GM21390 (cell line): ENCODE data around the gene TBC1D5.
"Not testable (repeated sequence)": the region's sequence is repeated elsewhere in the genome, so short reads cannot be mapped to it uniquely, and the experiment has no call there.

Experiments
- ATAC-seq: cut with Tn5 transposase; IDR thresholded peaks from one replicate; pipeline ENCODE4 v1.9.1; 2021; ENCODE audit not compliant: unreplicated experiment

TBC1D5 gene

GRCh38 chr3:17420668-17421067 lies 321.8 kb downstream of the TBC1D5 start:
- no peak for ATAC-seq

- ATAC-seq: peak; percentile 90
These were observed 329.4 kb downstream of the TBC1D5 start for GRCh38 chr3:17412950-17413530.

GRCh38 chr3:17411157-17411877 lies 331.1 kb downstream of the TBC1D5 start:
- no peak for ATAC-seq

- ATAC-seq: no peak
These were observed 334.9 kb downstream of the TBC1D5 start for GRCh38 chr3:17407576-17407975.

GRCh38 chr3:17404548-17404947 lies 337.9 kb downstream of the TBC1D5 start:
- no peak for ATAC-seq

GRCh38 chr3:17402442-17402841 lies 340.0 kb downstream of the TBC1D5 start:
- ATAC-seq: no peak

GRCh38 chr3:17401912-17402311 lies 340.5 kb downstream of the TBC1D5 start:
- no peak for ATAC-seq

GRCh38 chr3:17399586-17399985 lies 342.8 kb downstream of the TBC1D5 start:
- ATAC-seq: peak; percentile 42

GRCh38 chr3:17398959-17399551 lies 343.4 kb downstream of the TBC1D5 start:
- peak; percentile 98 for ATAC-seq

- no peak for ATAC-seq
These were observed 346.4 kb downstream of the TBC1D5 start for GRCh38 chr3:17396036-17396435.

- no peak for ATAC-seq
These were observed 347.8 kb downstream of the TBC1D5 start for GRCh38 chr3:17394541-17395155.

GRCh38 chr3:17392516-17392915 lies 349.9 kb downstream of the TBC1D5 start:
- ATAC-seq: not testable (repeated sequence)

- ATAC-seq: no peak
These were observed 351.6 kb downstream of the TBC1D5 start for GRCh38 chr3:17390785-17391184.

GRCh38 chr3:17387108-17387507 lies 355.3 kb downstream of the TBC1D5 start:
- ATAC-seq: no peak

GRCh38 chr3:17386432-17386831 lies 356.0 kb downstream of the TBC1D5 start:
- ATAC-seq: no peak

GRCh38 chr3:17384567-17385296 lies 357.7 kb downstream of the TBC1D5 start:
- no peak for ATAC-seq

- ATAC-seq: no peak
These were observed 369.1 kb downstream of the TBC1D5 start for GRCh38 chr3:17373304-17373703.

GRCh38 chr3:17372362-17373210 lies 369.8 kb downstream of the TBC1D5 start:
- no peak for ATAC-seq

- no peak for ATAC-seq
These were observed 372.5 kb downstream of the TBC1D5 start for GRCh38 chr3:17369973-17370372.

- ATAC-seq: no peak
These were observed 375.3 kb downstream of the TBC1D5 start for GRCh38 chr3:17367171-17367570.
